Fibroblast of lung (primary cell): ENCODE measurements around the gene CNPPD1. TPM values are rescaled to one million over a fixed set of nuclear protein-coding genes. Genes with fewer than 3 reads are reported as not detected.

Experiments
- DNase-seq, 2 donors: peaks; one replicate each; pipeline versions ENCODE4 v3.0.0 to v3.0.0-alpha.2; 2010; ENCODE audit warnings: low read depth in 2 of 2
- H2AFZ ChIP-seq: 2 replicates; pipeline ENCODE4 v1.5.1; 2012; ENCODE audit warnings: low read length, control low read depth, inconsistent platforms
- H3K27ac ChIP-seq: 2 replicates; pipeline ENCODE4 v1.5.1; 2011; ENCODE audit warnings: low read length, control low read depth; ENCODE audit not compliant: insufficient read depth
- H3K27me3 ChIP-seq: 2 replicates; pipeline ENCODE4 v1.5.1; 2011; ENCODE audit warnings: mild to moderate bottlenecking, low read length; ENCODE audit not compliant: control insufficient read depth, insufficient read depth
- H3K36me3 ChIP-seq: 2 replicates; pipeline ENCODE4 v1.5.1; 2011; ENCODE audit warnings: low read length; ENCODE audit not compliant: control insufficient read depth, insufficient read depth
- H3K4me1 ChIP-seq: 2 replicates; pipeline ENCODE4 v1.5.1; 2011; ENCODE audit warnings: low read length; ENCODE audit not compliant: control insufficient read depth, insufficient read depth; ENCODE audit errors: extremely low read depth
- H3K4me2 ChIP-seq: 2 replicates; pipeline ENCODE4 v1.5.1; 2011; ENCODE audit warnings: low read length, control low read depth; ENCODE audit not compliant: insufficient read depth; ENCODE audit errors: extremely low read depth
- H3K4me3 ChIP-seq, 4 experiments: fragments of 200-600 bp in 1 of 4; sonication (generic) in 1 of 4; replicated peaks in 1 of 4; 2 replicates each; pipeline ENCODE4 v1.5.1; 2011 to 2016; ENCODE audit warnings: low read length in 4 of 4, low read depth in 3 of 4, mild to moderate bottlenecking in 3 of 4, control low read depth in 2 of 4, inconsistent platforms in 1 of 4, mixed read lengths in 1 of 4; ENCODE audit not compliant: insufficient read depth in 1 of 4; ENCODE audit errors: control extremely low read depth in 1 of 4
- H3K79me2 ChIP-seq: 2 replicates; pipeline ENCODE4 v1.5.1; 2012; ENCODE audit warnings: mild to moderate bottlenecking, low read length, inconsistent platforms; ENCODE audit not compliant: control insufficient read depth, insufficient read depth
- H3K9ac ChIP-seq: 2 replicates; pipeline ENCODE4 v1.5.1; 2011; ENCODE audit warnings: mild to moderate bottlenecking, low read length, control low read depth; ENCODE audit not compliant: insufficient read depth
- H3K9me3 ChIP-seq: 2 replicates; pipeline ENCODE4 v1.5.1; 2012; ENCODE audit warnings: low read depth, low read length; ENCODE audit not compliant: control insufficient read depth, insufficient read depth
- H4K20me1 ChIP-seq: 2 replicates; pipeline ENCODE4 v1.5.1; 2011; ENCODE audit warnings: low read length; ENCODE audit not compliant: control insufficient read depth, insufficient read depth; ENCODE audit errors: extremely low read depth
- CTCF ChIP-seq, 2 donors: IDR thresholded peaks in 1 of 2; conservative IDR thresholded peaks in 1 of 2; 1 replicate in 1 of 2; 2 replicates in 1 of 2; pipeline ENCODE4 v1.5.1; 2011 to 2012; ENCODE audit warnings: low read length in 2 of 2, control low read depth in 1 of 2, inconsistent platforms in 1 of 2, low read depth in 1 of 2, mild to moderate bottlenecking in 1 of 2
- EZH2 ChIP-seq: IDR thresholded peaks from 2 replicates; pipeline ENCODE4 v1.5.1; 2012; ENCODE audit warnings: low read length, control low read depth, mild to moderate bottlenecking; ENCODE audit errors: missing control alignments
- polyA plus RNA-seq, 2 donors: library from polyadenylated mRNA; depleted of rRNA in 1 of 2; stranded (reverse) in 1 of 2; unstranded in 1 of 2; fragments of >200 nt; gene quantifications; 2 replicates each; pipeline ENCODE4 v1.2.1, GENCODE V29; 2011 to 2012; ENCODE audit warnings: missing spikeins in 1 of 2
- total RNA-seq: library from RNA; depleted of rRNA; stranded (reverse); fragments of >200 nt; gene quantifications from 2 replicates; pipeline ENCODE4 v1.2.1, GENCODE V29; 2014

CNPPD1 gene
- total and polyA plus RNA-seq, 2 donors (not counting 1 experiment from before 2014, with no cell fraction given) = 33.5 to 42.2 TPM

DNA sequence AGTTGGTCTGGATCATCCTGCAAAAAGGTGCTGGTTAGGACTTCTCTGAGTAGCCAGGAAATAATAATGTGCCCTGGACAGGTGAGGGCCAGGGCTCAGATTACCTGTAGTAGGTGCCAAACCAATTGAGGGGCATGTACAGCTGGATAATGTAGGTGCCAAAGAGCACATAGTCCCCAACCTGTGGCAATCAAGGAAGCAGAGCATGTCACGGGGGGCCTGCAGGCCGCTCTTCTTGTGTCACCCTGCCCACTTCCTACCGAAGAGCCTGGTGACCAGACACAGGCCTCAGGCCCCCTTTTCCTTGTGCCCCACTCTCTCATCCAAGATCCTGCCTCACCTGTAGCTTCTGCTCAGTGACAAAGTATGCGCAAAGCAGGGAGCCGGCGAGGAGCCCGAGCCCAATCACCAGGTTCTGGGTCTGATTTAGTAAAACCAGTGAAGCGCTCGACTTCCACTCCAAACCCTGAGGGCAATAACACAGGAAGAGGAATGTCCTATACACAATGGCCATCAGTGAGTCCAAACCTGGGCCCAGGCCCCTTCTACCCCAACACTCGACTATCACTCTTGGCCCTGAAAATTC is 36.9 kb upstream of the CNPPD1 start:
- Histone ChIP-seq H3K9ac (no peak overlapping the region), H2AFZ (no peak overlapping the region), H3K27me3 (no peaks in the 10 kb centered on the region), H3K79me2 (no peaks in the 10 kb centered on the region), H3K27ac (no peak overlapping the region), H3K36me3 (peaks cover 32% of the 10 kb centered on the region), H4K20me1 (no peaks in the 10 kb centered on the region), H3K4me2 (no peak overlapping the region), H3K9me3 (no peaks in the 10 kb centered on the region), H3K4me3 (no peak overlapping the region), H3K4me1 (peaks cover 8% of the 10 kb centered on the region)
- TF ChIP-seq CTCF (conservative IDR thresholded peaks at IDR 0.05 in 1 of 2, IDR thresholded peaks at IDR 0.05 in 1 of 2; ENCODE audit: low read depth in 1 of 2, low read length in 2 of 2) (no peak), EZH2 (no peak)
- DNase-seq = no peak

DNA sequence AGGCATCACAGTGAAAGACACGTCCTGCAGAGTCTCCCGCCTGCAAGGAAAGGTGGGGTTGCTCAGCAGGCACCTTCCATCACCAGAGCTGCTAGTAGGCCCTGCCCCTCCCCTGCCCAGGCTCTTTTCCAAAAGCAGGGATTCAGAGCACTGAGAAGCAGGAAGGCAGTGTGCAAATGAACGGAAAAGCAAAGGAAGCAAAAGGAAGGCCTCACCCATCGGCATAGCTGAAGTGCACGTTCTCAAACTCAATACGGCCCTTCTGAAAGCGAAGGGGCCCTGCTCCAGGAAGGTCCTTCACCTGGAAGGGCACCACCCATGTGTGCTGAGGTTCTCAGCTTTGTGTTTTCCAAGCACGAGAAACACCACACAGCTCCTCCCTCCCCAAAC is 36.3 kb upstream of the CNPPD1 start:
- Histone ChIP-seq H4K20me1 (no peaks in the 10 kb centered on the region), H3K36me3 (peaks cover 34% of the 10 kb centered on the region), H3K4me2 (no peak overlapping the region), H3K4me1 (peaks cover 12% of the 10 kb centered on the region), H3K79me2 (no peaks in the 10 kb centered on the region), H3K27me3 (no peaks in the 10 kb centered on the region), H3K9me3 (no peaks in the 10 kb centered on the region), H3K4me3 (no peak overlapping the region), H3K9ac (no peak overlapping the region), H2AFZ (no peak overlapping the region), H3K27ac (no peak overlapping the region)
- no peak for DNase-seq
- TF ChIP-seq CTCF (conservative IDR thresholded peaks at IDR 0.05 in 1 of 2, IDR thresholded peaks at IDR 0.05 in 1 of 2; ENCODE audit: low read depth in 1 of 2, low read length in 2 of 2) = no peak
- TF ChIP-seq EZH2 = no peak

DNA sequence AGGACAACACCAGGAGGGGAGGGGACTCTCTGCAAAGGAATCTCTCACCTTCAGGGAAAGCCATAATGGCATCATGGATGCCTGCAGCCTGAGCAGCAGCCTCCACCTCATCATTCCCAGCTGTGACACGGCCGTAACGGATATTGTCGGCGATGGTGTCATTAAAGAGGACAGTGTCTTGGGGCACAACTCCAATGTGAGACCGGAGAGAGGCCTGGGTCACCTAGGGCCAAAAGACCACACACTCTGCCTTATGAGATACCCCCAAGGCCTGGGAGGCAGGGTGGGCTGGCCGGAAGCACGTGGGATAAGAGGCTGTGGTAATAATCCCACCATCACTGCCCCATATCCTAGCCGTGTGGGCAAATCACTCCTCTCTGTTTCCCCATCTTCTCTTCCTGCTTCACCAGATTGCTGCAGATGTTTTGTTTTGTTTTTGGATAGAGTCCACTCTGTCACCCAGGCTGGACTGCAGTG is 34.2 kb upstream of the CNPPD1 start:
- no peaks in the 10 kb centered on the region for H3K27me3 ChIP-seq
- H3K36me3 ChIP-seq = peaks cover 33% of the 10 kb centered on the region
- H3K9me3 ChIP-seq = no peaks in the 10 kb centered on the region
- no peak for DNase-seq
- no peak overlapping the region for H3K4me3 ChIP-seq
- peaks cover 2% of the 10 kb centered on the region for H3K79me2 ChIP-seq
- H3K9ac ChIP-seq = no peak overlapping the region
- no peak overlapping the region for H3K4me2 ChIP-seq
- H2AFZ ChIP-seq = no peak overlapping the region
- no peak for TF ChIP-seq CTCF (conservative IDR thresholded peaks at IDR 0.05 in 1 of 2, IDR thresholded peaks at IDR 0.05 in 1 of 2; ENCODE audit: low read depth in 1 of 2, low read length in 2 of 2)
- no peak for TF ChIP-seq EZH2
- H3K27ac ChIP-seq = no peak overlapping the region
- H3K4me1 ChIP-seq = peaks cover 16% of the 10 kb centered on the region
- no peaks in the 10 kb centered on the region for H4K20me1 ChIP-seq
